Neural crest cell (in vitro differentiated cells): ENCODE measurements around the gene RILP. TPM values are rescaled to one million over a fixed set of nuclear protein-coding genes. Genes with fewer than 3 reads are reported as not detected.

ENCODE experiments used
- DNase-seq: peaks from one replicate; pipeline ENCODE4 v3.0.0; 2021; ENCODE audit warnings: low read depth, mixed read lengths, low spot score
- H3K27ac Mint-ChIP-seq: one replicate; pipeline ENCODE4 v1.8.0; 2021; ENCODE audit warnings: mild to moderate bottlenecking, mixed read lengths; ENCODE audit not compliant: unreplicated experiment
- H3K27me3 Mint-ChIP-seq: 2 replicates; pipeline ENCODE4 v1.8.0; 2021; ENCODE audit warnings: low read depth, mild to moderate bottlenecking, mixed read lengths
- H3K36me3 Mint-ChIP-seq: 2 replicates; pipeline ENCODE4 v1.8.0; 2021; ENCODE audit warnings: low read depth, mild to moderate bottlenecking, mixed read lengths
- H3K4me1 Mint-ChIP-seq: 2 replicates; pipeline ENCODE4 v1.8.0; 2021; ENCODE audit warnings: mixed read lengths
- H3K4me3 Mint-ChIP-seq: one replicate; pipeline ENCODE4 v1.8.0; 2021; ENCODE audit warnings: mild to moderate bottlenecking, mixed read lengths
- H3K9me3 Mint-ChIP-seq: 2 replicates; pipeline ENCODE4 v1.8.0; 2021; ENCODE audit warnings: mixed read lengths
- CTCF ChIP-seq: fragments of 200-600 bp; sonication (generic); conservative IDR thresholded peaks from 2 replicates; pipeline ENCODE4 v1.5.0; 2021; ENCODE audit warnings: antibody characterized with exemption, mild to moderate bottlenecking
- total RNA-seq: library from RNA; stranded (reverse); gene quantifications from 2 replicates; pipeline ENCODE4 v1.2.1, GENCODE V29; 2021

The RILP gene
- total RNA-seq, 1 donor from 2014 or later = 1.8 TPM

GRCh38 chr17:1643293-1643998 lies 6.2 kb downstream of the RILP start:
- DNase-seq = no peak
- no peak overlapping the region for H3K4me3 Mint-ChIP-seq
- peak; percentile 48 for TF ChIP-seq CTCF
- no peaks in the 10 kb centered on the region for H3K9me3 Mint-ChIP-seq
- H3K36me3 Mint-ChIP-seq = no peaks in the 10 kb centered on the region
- H3K27ac Mint-ChIP-seq = no peak overlapping the region
- H3K27me3 Mint-ChIP-seq = peaks cover 35% of the 10 kb centered on the region
- peaks cover 43% of the 10 kb centered on the region for H3K4me1 Mint-ChIP-seq

GRCh38 chr17:1641065-1641403 lies 8.6 kb downstream of the RILP start:
- TF ChIP-seq CTCF = no peak
- no peak overlapping the region for H3K27ac Mint-ChIP-seq
- peaks cover 33% of the 10 kb centered on the region for H3K27me3 Mint-ChIP-seq
- H3K9me3 Mint-ChIP-seq = no peaks in the 10 kb centered on the region
- peak overlapping the region; percentile 33 for H3K4me3 Mint-ChIP-seq
- DNase-seq = no peak
- H3K36me3 Mint-ChIP-seq = no peaks in the 10 kb centered on the region
- H3K4me1 Mint-ChIP-seq = peaks cover 40% of the 10 kb centered on the region

GRCh38 chr17:1640329-1641064 lies 9.2 kb downstream of the RILP start:
- Mint-ChIP-seq H3K27ac (no peak overlapping the region), H3K4me3 (no peak overlapping the region), H3K9me3 (no peaks in the 10 kb centered on the region), H3K27me3 (peaks cover 29% of the 10 kb centered on the region), H3K36me3 (no peaks in the 10 kb centered on the region), H3K4me1 (peaks cover 34% of the 10 kb centered on the region)
- TF ChIP-seq CTCF = no peak
- DNase-seq = no peak

- TF ChIP-seq CTCF = no peak
- no peak for DNase-seq
- Mint-ChIP-seq H3K4me3 (no peak overlapping the region), H3K4me1 (peaks cover 31% of the 10 kb centered on the region), H3K36me3 (no peaks in the 10 kb centered on the region), H3K9me3 (no peaks in the 10 kb centered on the region), H3K27ac (no peak overlapping the region), H3K27me3 (peaks cover 21% of the 10 kb centered on the region)
Measured at GRCh38 chr17:1639549-1640180, 10.0 kb downstream of the RILP start.

- Mint-ChIP-seq H3K4me3 (no peak overlapping the region), H3K9me3 (no peaks in the 10 kb centered on the region), H3K36me3 (no peaks in the 10 kb centered on the region), H3K27me3 (peaks cover 13% of the 10 kb centered on the region), H3K4me1 (peaks cover 26% of the 10 kb centered on the region), H3K27ac (no peak overlapping the region)
- no peak for DNase-seq
- TF ChIP-seq CTCF = no peak
Measured at GRCh38 chr17:1638624-1639300, 10.9 kb downstream of the RILP start.
